Measurements from ENCODE around the gene GDF2.

The GDF2 gene

GRCh38 chr10:47356708-47357107, 34.5 kb downstream of the GDF2 start:
- no peak for DNase-seq

- DNase-seq = no peak
These were observed 34.9 kb downstream of the GDF2 start for GRCh38 chr10:47357131-47357582.

GRCh38 chr10:47357911-47358310, 35.7 kb downstream of the GDF2 start:
- DNase-seq = no peak

GRCh38 chr10:47358457-47358856, 36.2 kb downstream of the GDF2 start:
- no peak for DNase-seq

- DNase-seq = no peak
These were observed 36.8 kb downstream of the GDF2 start for GRCh38 chr10:47359101-47359500.

GRCh38 chr10:47359626-47360418, 37.6 kb downstream of the GDF2 start:
- no peak for DNase-seq

GRCh38 chr10:47360419-47361040, 38.3 kb downstream of the GDF2 start:
- no peak for DNase-seq

GRCh38 chr10:47361293-47361692, 39.0 kb downstream of the GDF2 start:
- no peak for DNase-seq

GRCh38 chr10:47362199-47362598, 39.9 kb downstream of the GDF2 start:
- DNase-seq = no peak

GRCh38 chr10:47363781-47364180, 41.5 kb downstream of the GDF2 start:
- DNase-seq = no peak

GRCh38 chr10:47364366-47364765, 42.1 kb downstream of the GDF2 start:
- no peak for DNase-seq

- DNase-seq = no peak
These were observed 42.7 kb downstream of the GDF2 start for GRCh38 chr10:47364911-47365310.

GRCh38 chr10:47365431-47366180, 43.4 kb downstream of the GDF2 start:
- DNase-seq = no peak

GRCh38 chr10:47366181-47366631, 44.0 kb downstream of the GDF2 start:
- DNase-seq = no peak

- DNase-seq = peak; percentile 30
These were observed 44.6 kb downstream of the GDF2 start for GRCh38 chr10:47366731-47367460.

GRCh38 chr10:47367646-47368045, 45.4 kb downstream of the GDF2 start:
- DNase-seq = no peak

- peak; percentile 38 for DNase-seq
These were observed 46.4 kb downstream of the GDF2 start for GRCh38 chr10:47368431-47369180.

GRCh38 chr10:47369251-47369894, 47.1 kb downstream of the GDF2 start:
- DNase-seq = peak; percentile 28

- peak; percentile 37 for DNase-seq
These were observed 47.9 kb downstream of the GDF2 start for GRCh38 chr10:47370015-47370767.

- no peak for DNase-seq
These were observed 48.6 kb downstream of the GDF2 start for GRCh38 chr10:47370878-47371277.

All from activated CD8-positive, alpha-beta memory T cell treated with anti-CD3 and anti-CD28 coated beads for 24 hours (primary cell).